Middle frontal gyrus (tissue), 1 donor: Measurements from ENCODE around the gene CGB3.

ENCODE experiments used
- DNase-seq: peaks from one replicate; pipeline ENCODE4 v3.0.0-alpha.2; 2015; ENCODE audit warnings: low spot score; ENCODE audit errors: extremely low spot score

CGB3 gene

DNA sequence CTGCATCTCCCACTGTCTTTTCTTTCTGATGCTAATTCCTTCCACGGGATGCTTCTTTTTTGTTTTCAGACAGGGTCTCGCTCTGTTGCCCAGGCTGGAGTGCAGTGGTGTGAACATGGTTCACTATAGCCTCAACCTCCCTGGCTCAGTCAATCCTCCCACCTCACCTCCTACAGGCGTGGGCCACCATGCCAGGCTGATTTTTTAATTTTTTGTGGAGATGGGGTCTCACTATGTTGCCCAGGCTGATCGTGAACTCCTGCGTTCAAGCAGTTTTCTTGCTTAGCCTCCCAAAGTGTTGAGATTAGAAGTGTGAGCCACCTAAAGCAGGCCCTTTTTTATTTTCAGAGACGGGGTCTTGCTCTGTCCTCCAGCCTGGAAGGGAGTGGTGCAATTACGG lies 35.8 kb downstream of the CGB3 start:
- DNase-seq, result no peak

DNA sequence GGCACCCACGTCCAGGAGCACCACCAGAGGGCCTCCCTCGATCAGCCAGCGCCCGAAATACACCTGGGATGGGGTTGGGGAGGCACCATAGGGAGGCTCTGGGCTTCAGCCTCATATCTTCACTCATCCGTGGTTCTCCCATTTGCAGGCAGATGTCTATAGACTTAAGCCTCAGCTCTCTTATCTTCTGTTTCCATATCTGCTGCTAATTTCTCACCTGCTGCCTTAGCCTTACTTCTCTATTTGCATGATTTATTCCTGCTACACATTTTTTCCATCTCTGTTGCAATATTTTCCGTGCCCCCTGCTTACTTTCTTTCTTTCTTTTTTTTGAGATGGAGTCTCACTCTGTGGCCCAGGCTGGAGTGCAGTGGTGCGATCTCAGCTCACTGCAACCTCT lies 36.8 kb downstream of the CGB3 start:
- no peak for DNase-seq

DNA sequence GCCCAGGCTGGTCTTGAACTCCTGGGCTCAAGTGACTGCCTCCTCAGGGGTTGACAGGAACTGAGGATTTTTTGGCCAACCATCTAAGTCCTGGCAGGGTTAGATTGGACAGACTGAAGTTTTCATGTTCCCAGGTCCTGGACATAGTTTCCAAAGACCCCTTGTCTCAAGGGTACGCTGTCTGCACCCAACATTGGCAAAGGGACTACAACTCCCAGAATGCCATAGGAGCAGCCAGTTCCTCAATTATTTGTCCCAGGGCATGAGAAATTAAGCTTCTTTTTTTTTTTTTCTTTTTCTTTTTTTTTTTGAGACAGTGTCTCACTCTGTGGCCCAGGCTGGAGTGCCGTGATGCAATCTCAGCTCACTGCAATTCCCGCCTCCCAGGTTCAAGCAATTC lies 37.9 kb downstream of the CGB3 start:
- DNase-seq, result no peak

DNA sequence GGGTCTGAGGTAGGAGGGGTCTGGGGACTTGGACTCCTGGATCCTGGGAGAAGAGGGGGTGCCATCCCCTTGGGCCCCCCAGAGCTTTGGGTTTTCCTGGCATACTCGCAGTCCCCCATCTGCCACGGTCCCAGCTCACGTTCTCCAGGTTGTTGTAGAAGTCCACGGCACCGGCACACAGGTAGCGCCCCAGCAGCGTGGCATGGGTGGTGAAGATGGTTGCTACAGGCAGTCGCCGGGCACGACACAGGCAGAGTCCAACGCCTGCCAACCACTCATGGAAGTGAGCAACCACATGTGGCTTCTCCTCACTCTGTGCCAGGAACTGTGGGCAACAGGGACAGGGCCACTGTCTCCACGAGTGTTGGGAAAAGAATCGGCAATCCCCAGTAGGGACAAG lies 38.4 kb downstream of the CGB3 start:
- DNase-seq, result no peak

DNA sequence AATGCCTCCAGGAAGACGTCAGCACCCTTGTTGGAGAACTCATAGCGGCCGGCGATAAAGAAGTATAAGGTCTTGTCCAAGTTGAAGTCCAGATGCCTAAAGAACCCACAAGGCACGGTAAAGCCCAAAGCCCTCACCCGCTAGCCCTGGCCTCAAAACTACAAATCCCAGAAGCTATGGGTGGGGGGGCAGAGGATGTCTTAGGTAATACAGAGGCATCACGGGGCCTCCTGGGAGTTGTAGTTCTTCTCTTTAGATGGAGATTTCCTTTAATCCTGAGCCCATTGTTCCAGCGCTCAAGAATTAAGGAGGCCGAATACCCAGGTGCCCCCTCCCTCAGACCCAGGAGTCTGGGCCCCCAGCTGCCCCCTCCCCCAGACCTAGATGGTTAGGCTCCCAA lies 41.9 kb downstream of the CGB3 start:
- DNase-seq, result no peak

DNA sequence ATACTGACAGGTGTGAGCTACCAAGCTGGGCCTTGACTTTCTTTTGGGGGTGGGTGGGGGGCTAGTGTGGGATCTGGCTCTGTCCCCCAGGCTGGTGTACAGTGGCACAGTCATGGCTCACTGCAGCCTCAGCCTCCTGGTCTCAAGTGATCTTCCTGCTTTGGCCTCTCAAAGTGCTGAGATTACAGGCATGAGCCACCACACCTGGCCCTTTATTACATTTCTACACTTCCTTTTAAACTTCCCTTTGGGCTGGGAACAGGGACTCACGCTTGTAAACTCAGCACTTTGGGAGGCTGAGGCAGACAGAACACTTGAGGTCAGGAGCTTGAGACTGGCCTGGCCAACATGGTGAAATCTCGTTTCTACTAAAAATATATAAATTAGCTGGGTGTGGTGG lies 47.1 kb downstream of the CGB3 start:
- no peak for DNase-seq

DNA sequence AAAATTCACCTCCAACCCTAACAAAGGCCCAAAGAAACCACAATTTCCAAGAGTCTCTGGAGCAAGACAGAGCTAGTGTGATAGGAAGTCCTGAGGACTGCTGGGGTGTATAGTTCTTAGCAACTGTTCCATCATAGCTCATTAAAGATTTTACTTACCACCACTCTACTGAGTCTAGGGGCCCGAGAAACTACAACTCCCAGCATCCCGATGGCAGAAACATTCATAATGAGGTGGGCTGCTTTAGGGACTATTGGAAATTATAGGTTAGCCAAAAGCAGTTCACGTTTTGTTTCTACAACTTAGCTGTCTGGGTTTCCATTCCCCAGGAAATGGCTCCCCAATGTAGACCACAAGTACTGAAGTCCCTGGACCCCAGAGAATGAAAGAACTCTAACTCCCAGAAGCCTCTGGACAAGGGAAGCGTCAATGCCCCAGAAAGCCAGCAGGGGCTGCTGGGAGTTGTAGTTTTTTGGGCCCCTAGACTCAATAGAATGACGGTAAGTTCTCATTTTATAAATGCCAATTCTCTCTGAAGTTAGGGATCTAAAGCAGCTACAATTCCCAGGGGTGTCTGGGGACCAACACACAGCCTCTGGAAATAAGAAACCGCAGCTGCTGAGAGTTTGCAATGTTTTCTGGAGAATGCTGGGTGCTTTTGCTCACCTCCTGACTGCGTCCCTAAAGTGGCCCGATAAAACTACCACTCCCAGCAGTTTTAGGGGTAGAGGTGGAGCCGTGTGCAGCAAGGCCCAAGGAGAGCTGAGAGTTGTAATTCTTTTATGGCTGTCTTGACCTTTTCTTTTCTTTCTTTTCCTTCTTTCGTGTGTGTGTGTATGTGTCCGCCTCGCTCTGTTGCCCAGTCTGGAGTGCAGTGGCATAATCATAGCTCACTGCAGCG lies 47.9 kb downstream of the CGB3 start:
- DNase-seq, result no peak
